ENCODE results near the gene SYNC.
A peak's percentile ranks its signal among the peaks of the same experiment; 100 is the strongest.

Gene SYNC

GRCh38 chr1:32748926-32749325, 46.4 kb upstream of the SYNC start:
- no peak for ATAC-seq
- TF ChIP-seq PATZ1 (CRISPR knock-in tag; IDR thresholded peaks at IDR 0.05; ENCODE audit: borderline replicate concordance) (no peak), SNAI2 (CRISPR knock-in tag; IDR thresholded peaks at IDR 0.05) (no peak), ZNF8 (CRISPR knock-in tag; IDR thresholded peaks at IDR 0.05) (no peak), BACH2 (CRISPR knock-in tag; IDR thresholded peaks at IDR 0.05; ENCODE audit: borderline replicate concordance) (no peak), RARB (CRISPR knock-in tag; IDR thresholded peaks at IDR 0.05) (no peak), ESRRG (CRISPR knock-in tag; IDR thresholded peaks at IDR 0.05) (no peak), PPARA (CRISPR knock-in tag; IDR thresholded peaks at IDR 0.05; ENCODE audit: borderline replicate concordance) (no peak), ARNTL (CRISPR knock-in tag; IDR thresholded peaks at IDR 0.05; ENCODE audit: borderline replicate concordance, low read depth) (no peak), CSDC2 (CRISPR knock-in tag; IDR thresholded peaks at IDR 0.05) (no peak), TOX (CRISPR knock-in tag; IDR thresholded peaks at IDR 0.05; ENCODE audit: borderline replicate concordance) (no peak), ZC3H10 (CRISPR knock-in tag; IDR thresholded peaks at IDR 0.05) (no peak), GLIS3 (CRISPR knock-in tag; IDR thresholded peaks at IDR 0.05) (no peak), OSR1 (CRISPR knock-in tag; IDR thresholded peaks at IDR 0.05) (no peak), ZNF70 (CRISPR knock-in tag; IDR thresholded peaks at IDR 0.05) (no peak)
- TF ChIP-seq, protein P1, sequence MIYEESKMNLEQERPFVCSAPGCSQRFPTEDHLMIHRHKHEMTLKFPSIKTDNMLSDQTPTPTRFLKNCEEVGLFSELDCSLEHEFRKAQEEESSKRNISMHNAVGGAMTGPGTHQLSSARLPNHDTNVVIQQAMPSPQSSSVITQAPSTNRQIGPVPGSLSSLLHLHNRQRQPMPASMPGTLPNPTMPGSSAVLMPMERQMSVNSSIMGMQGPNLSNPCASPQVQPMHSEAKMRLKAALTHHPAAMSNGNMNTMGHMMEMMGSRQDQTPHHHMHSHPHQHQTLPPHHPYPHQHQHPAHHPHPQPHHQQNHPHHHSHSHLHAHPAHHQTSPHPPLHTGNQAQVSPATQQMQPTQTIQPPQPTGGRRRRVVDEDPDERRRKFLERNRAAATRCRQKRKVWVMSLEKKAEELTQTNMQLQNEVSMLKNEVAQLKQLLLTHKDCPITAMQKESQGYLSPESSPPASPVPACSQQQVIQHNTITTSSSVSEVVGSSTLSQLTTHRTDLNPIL (CRISPR knock-in tag; IDR thresholded peaks at IDR 0.05; ENCODE audit: low read depth): no peak
- TF ChIP-seq, protein P2, sequence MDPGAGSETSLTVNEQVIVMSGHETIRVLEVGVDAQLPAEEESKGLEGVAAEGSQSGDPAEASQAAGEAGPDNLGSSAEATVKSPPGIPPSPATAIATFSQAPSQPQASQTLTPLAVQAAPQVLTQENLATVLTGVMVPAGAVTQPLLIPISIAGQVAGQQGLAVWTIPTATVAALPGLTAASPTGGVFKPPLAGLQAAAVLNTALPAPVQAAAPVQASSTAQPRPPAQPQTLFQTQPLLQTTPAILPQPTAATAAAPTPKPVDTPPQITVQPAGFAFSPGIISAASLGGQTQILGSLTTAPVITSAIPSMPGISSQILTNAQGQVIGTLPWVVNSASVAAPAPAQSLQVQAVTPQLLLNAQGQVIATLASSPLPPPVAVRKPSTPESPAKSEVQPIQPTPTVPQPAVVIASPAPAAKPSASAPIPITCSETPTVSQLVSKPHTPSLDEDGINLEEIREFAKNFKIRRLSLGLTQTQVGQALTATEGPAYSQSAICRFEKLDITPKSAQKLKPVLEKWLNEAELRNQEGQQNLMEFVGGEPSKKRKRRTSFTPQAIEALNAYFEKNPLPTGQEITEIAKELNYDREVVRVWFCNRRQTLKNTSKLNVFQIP (CRISPR knock-in tag; IDR thresholded peaks at IDR 0.05; ENCODE audit: borderline replicate concordance, low read depth): no peak
- TF ChIP-seq, protein P3, sequence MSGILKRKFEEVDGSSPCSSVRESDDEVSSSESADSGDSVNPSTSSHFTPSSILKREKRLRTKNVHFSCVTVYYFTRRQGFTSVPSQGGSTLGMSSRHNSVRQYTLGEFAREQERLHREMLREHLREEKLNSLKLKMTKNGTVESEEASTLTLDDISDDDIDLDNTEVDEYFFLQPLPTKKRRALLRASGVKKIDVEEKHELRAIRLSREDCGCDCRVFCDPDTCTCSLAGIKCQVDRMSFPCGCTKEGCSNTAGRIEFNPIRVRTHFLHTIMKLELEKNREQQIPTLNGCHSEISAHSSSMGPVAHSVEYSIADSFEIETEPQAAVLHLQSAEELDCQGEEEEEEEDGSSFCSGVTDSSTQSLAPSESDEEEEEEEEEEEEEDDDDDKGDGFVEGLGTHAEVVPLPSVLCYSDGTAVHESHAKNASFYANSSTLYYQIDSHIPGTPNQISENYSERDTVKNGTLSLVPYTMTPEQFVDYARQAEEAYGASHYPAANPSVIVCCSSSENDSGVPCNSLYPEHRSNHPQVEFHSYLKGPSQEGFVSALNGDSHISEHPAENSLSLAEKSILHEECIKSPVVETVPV (CRISPR knock-in tag; IDR thresholded peaks at IDR 0.05): no peak

DNA sequence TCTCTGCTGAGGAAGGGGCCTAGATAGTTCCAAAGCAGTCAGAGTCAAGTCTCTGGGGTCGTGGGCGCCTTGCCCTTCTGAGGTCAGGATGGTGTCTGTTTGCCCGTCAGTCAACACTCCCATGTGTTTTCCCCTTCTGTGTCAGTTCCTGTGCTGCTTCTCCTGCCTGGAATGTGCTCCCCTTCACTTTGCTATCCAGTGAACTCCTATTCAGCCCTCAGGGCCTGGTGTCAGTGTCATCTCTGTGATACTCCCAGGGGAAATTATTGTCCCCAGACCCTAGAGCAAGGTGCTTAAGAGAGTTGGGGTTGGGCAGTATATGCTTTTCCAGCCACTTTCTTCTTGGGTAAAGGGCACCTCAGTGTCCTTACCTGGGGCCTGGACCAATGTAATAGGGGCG, 45.8 kb upstream of the SYNC start:
- ATAC-seq: no peak
- TF ChIP-seq ESRRG (CRISPR knock-in tag; IDR thresholded peaks at IDR 0.05) (no peak), TSHZ2 (CRISPR knock-in tag; IDR thresholded peaks at IDR 0.05) (no peak), ZFP3 (CRISPR knock-in tag; IDR thresholded peaks at IDR 0.05) (peak; percentile 87), ZNF70 (CRISPR knock-in tag; IDR thresholded peaks at IDR 0.05) (no peak), ZFP30 (CRISPR knock-in tag; IDR thresholded peaks at IDR 0.05) (no peak), ZNF565 (CRISPR knock-in tag; conservative IDR thresholded peaks at IDR 0.05; ENCODE audit: low read depth) (no peak)
- TF ChIP-seq, protein P2 (CRISPR knock-in tag; IDR thresholded peaks at IDR 0.05; ENCODE audit: borderline replicate concordance, low read depth): no peak
- TF ChIP-seq, protein P1 (CRISPR knock-in tag; IDR thresholded peaks at IDR 0.05; ENCODE audit: low read depth): no peak

All from SK-N-SH treated with all-trans-retinoic acid at 6 μM for 48 hours (cell line).